Naive thymus-derived CD4-positive, alpha-beta T cell (primary cell): Measurements from ENCODE around the gene STRBP. TPM values are rescaled to one million over a fixed set of nuclear protein-coding genes. Genes with fewer than 3 reads are reported as not detected.

ENCODE experiments used
- ATAC-seq: fragments of 150-1000 bp; cut with Tn5 transposase; 2 replicates; pipeline ENCODE4 v1.10.0; 2021; ENCODE audit warnings: mild to moderate bottlenecking, moderate library complexity
- CTCF ChIA-PET: fragments of 350-600 bp; sonication (Branson Sonifier 250); formaldehyde crosslinking; loops from one replicate; lab custom pipeline; 2021; ENCODE audit warnings: antibody characterized with exemption; lab: Charles Lee
- POLR2A ChIA-PET: fragments of 350-600 bp; sonication (Branson Sonifier 250); formaldehyde crosslinking; loops from one replicate; lab custom pipeline; 2021; ENCODE audit warnings: antibody characterized with exemption, inconsistent platforms; lab: Charles Lee
- DNase-seq, 9 donors: peaks; one replicate each; pipeline versions ENCODE4 v3.0.0 to v3.0.0-alpha.2; 2020 to 2022; ENCODE audit warnings: mixed read lengths in 1 of 9
- H3K27ac ChIP-seq: one replicate; pipeline ENCODE4 v1.7.0; 2013; ENCODE audit warnings: mild to moderate bottlenecking, low read depth, low read length, moderate library complexity
- H3K27me3 ChIP-seq, 2 donors: one replicate each; pipeline ENCODE4 v1.7.0; 2013; ENCODE audit warnings: low read length in 2 of 2, mild to moderate bottlenecking in 2 of 2, moderate library complexity in 2 of 2; ENCODE audit not compliant: control insufficient read depth in 2 of 2, insufficient read depth in 2 of 2
- H3K36me3 ChIP-seq, 3 experiments: 1 replicate in 2 of 3; 2 replicates in 1 of 3; pipeline ENCODE4 v1.7.0; 2013; ENCODE audit warnings: low read length in 3 of 3, mild to moderate bottlenecking in 3 of 3, moderate library complexity in 1 of 3; ENCODE audit not compliant: insufficient read depth in 3 of 3, control insufficient read depth in 2 of 3
- H3K4me1 ChIP-seq, 2 donors: one replicate each; pipeline ENCODE4 v1.7.0; 2013; ENCODE audit warnings: low read length in 2 of 2, mild to moderate bottlenecking in 2 of 2, moderate library complexity in 1 of 2; ENCODE audit not compliant: control insufficient read depth in 2 of 2, insufficient read depth in 2 of 2
- H3K4me3 ChIP-seq: 2 replicates; pipeline ENCODE4 v1.7.0; 2013; ENCODE audit warnings: mild to moderate bottlenecking, low read length
- H3K9me3 ChIP-seq, 3 experiments: 1 replicate in 2 of 3; 2 replicates in 1 of 3; pipeline ENCODE4 v1.7.0; 2013; ENCODE audit warnings: low read length in 3 of 3; ENCODE audit not compliant: control insufficient read depth in 2 of 3
- H3K27ac Mint-ChIP-seq, 9 donors: one replicate each; pipeline ENCODE4 v1.8.0; 2020 to 2022; ENCODE audit warnings: mixed read lengths in 9 of 9, mild to moderate bottlenecking in 8 of 9, moderate library complexity in 5 of 9, inconsistent platforms in 2 of 9
- H3K27me3 Mint-ChIP-seq, 5 donors: one replicate each; pipeline ENCODE4 v1.8.0; 2021 to 2022; ENCODE audit warnings: mixed read lengths in 5 of 5, mild to moderate bottlenecking in 1 of 5
- H3K36me3 Mint-ChIP-seq, 5 donors: one replicate each; pipeline ENCODE4 v1.8.0; 2020 to 2022; ENCODE audit warnings: mixed read lengths in 5 of 5, mild to moderate bottlenecking in 3 of 5, inconsistent platforms in 1 of 5
- H3K4me1 Mint-ChIP-seq, 7 donors: one replicate each; pipeline ENCODE4 v1.8.0; 2020 to 2022; ENCODE audit warnings: mixed read lengths in 7 of 7, mild to moderate bottlenecking in 3 of 7, inconsistent platforms in 1 of 7
- H3K4me3 Mint-ChIP-seq, 10 donors: one replicate each; pipeline ENCODE4 v1.8.0; 2020 to 2022; ENCODE audit warnings: mild to moderate bottlenecking in 10 of 10, mixed read lengths in 10 of 10, moderate library complexity in 6 of 10, inconsistent platforms in 2 of 10
- H3K9me3 Mint-ChIP-seq, 11 donors: one replicate each; pipeline ENCODE4 v1.8.0; 2020 to 2022; ENCODE audit warnings: mixed read lengths in 11 of 11, mild to moderate bottlenecking in 4 of 11, inconsistent platforms in 1 of 11, moderate library complexity in 1 of 11
- intact Hi-C, 2 donors: fragments of 100-400 bp; cut with micrococcal nuclease; formaldehyde crosslinking; loops; one replicate each; pipeline ENCODE4 v1.15.1; 2023
- polyA plus RNA-seq, 2 donors: library from polyadenylated mRNA; unstranded; fragments of 300-500 nt; fragmentation: Illumina TruSeq; gene quantifications; one replicate each; pipeline ENCODE4 v1.2.3, GENCODE V29; 2021
- total RNA-seq, 6 experiments: library from RNA in 5 of 6; stranded (reverse) in 5 of 6; gene quantifications; 1 replicate in 5 of 6; 2 replicates in 1 of 6; pipeline ENCODE4 v1.2.3 and lab custom pipeline; 2021 to 2026

STRBP gene
- total and polyA plus RNA-seq, 7 experiments from 2014 or later: 14.5 to 28.8 (median 20.6) TPM

DNA sequence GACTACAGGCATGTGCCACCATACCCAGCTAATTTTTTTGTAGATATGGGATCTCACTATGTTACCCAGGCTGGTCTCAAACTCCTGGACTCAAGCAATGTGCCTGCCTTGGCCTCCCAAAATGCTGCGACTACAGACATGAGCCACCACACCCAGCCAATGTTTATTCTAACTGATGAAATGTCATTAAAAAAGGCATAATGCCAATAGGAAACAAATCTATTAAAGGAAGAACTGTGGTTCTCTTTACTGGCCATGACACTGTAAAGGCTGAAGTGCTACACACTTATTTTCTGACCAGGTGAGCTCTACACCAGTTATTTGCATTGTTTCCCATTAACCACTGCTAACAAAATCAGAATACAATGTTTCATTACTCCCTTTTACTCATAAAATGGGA, 106.0 kb downstream of the STRBP start:
- CTCF ChIA-PET: interaction anchor here (0.8 kb wide), 1 partner anchor 11 kb away, joined by 3 read pairs; no protein-coding TSS in a partner anchor

DNA sequence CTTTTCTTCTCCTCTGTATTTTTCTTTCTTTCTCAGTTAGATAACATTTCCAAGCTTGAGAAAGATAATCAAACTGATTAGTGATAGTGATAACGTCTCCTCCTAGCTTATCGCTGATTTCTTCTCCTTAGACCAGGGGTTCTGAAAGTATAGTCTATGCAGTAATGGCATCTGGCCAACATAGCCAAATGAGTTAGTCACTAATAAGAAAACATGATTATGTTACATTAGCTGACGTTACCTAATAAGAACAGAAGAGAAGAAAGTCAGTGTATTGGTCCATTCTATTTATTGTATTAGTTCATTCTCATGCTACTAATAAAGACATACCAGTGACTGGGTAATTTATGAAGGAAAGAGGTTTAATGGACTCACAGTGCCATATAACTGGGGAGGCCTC, 111.2 kb downstream of the STRBP start:
- CTCF ChIA-PET: no interaction called here
- Histone ChIP-seq H3K36me3 (peaks cover 0 to 29% (median 0%) of the 10 kb centered on the region in 3 experiments), H3K27ac (no peak overlapping the region), H3K4me1 (no peaks in the 10 kb centered on the region), H3K9me3 (no peaks in the 10 kb centered on the region), H3K4me3 (no peak overlapping the region), H3K27me3 (no peaks in the 10 kb centered on the region)
- intact Hi-C loops: no loop called here
- no peak for DNase-seq
- no peak for ATAC-seq
- POLR2A ChIA-PET: no interaction called here
- no peaks in the 10 kb centered on the region for H3K27me3 Mint-ChIP-seq
- no peak overlapping the region for H3K27ac Mint-ChIP-seq
- H3K4me3 Mint-ChIP-seq: no peak overlapping the region
- H3K36me3 Mint-ChIP-seq: peaks cover 0 to 29% (median 10%) of the 10 kb centered on the region in 5 donors
- no peaks in the 10 kb centered on the region for H3K4me1 Mint-ChIP-seq
- no peaks in the 10 kb centered on the region for H3K9me3 Mint-ChIP-seq

More for the DNA sequence above, 106.0 kb downstream of the STRBP start:
- no peaks in the 10 kb centered on the region for H3K9me3 Mint-ChIP-seq
- DNase-seq: no peak
- Histone ChIP-seq H3K9me3 (no peaks in the 10 kb centered on the region), H3K4me1 (no peaks in the 10 kb centered on the region), H3K27me3 (no peaks in the 10 kb centered on the region), H3K27ac (no peak overlapping the region), H3K4me3 (no peak overlapping the region), H3K36me3 (peaks cover 0 to 8% (median 0%) of the 10 kb centered on the region in 3 experiments)
- no peak for ATAC-seq
- no peaks in the 10 kb centered on the region for H3K27me3 Mint-ChIP-seq
- peaks cover 0 to 2% (median 0%) of the 10 kb centered on the region in 7 donors for H3K4me1 Mint-ChIP-seq
- intact Hi-C loops: no loop called here
- no peak overlapping the region for H3K4me3 Mint-ChIP-seq
- POLR2A ChIA-PET: no interaction called here
- H3K36me3 Mint-ChIP-seq: peaks cover 0 to 28% (median 8%) of the 10 kb centered on the region in 5 donors
- H3K27ac Mint-ChIP-seq: no peak overlapping the region

DNA sequence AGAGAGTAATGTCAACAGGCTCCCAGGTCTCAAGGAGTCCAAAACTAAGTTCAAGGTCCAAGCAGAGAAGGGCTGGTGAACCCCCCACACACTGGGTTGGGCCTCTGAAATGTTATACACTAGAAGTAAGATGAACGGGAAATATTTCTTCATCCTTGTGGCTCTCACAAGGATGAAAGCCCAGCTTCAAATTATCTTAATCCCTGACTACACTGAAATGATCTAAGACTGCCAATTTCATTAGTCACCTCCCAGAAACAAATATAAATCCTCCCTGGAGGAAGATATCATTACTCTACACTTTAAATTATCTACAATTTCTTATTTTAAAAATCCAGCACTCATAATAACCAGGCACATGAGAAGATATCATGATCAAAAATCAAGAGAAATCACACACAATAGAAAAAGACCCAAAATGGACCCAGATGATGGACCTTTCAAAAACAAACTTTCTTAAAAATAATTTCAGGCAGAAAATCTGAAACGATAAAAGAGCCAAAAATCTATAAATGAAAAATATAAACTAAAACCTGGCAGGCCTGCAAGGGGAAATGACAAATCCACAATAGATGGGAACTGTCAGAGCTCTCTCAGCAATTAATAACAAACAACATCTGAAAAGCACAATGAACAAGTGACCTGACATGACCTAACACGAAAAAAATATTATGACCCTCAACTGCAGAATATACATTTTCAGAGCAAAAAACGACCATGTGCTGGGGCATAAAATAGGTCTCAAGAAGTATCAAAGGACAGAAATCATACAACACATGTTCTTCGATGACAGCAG, 117.5 kb downstream of the STRBP start:
- Mint-ChIP-seq H3K4me3 (no peak overlapping the region), H3K4me1 (no peaks in the 10 kb centered on the region), H3K27me3 (no peaks in the 10 kb centered on the region), H3K9me3 (peaks cover 0 to 1% (median 0%) of the 10 kb centered on the region in 11 donors), H3K27ac (no peak overlapping the region), H3K36me3 (peaks cover 0 to 34% (median 17%) of the 10 kb centered on the region in 5 donors)
- ChIA-PET CTCF (interaction anchor here (0.7 kb wide), 1 partner anchor 1635 kb away, joined by 3 read pairs; no protein-coding TSS in a partner anchor), POLR2A (no interaction called here)
- ATAC-seq (no peak), DNase-seq (no peak)
- H3K27ac ChIP-seq: no peak overlapping the region
- no peaks in the 10 kb centered on the region for H3K4me1 ChIP-seq
- no peak overlapping the region for H3K4me3 ChIP-seq
- H3K27me3 ChIP-seq: no peaks in the 10 kb centered on the region
- peaks cover 0 to 22% (median 0%) of the 10 kb centered on the region in 3 experiments for H3K36me3 ChIP-seq
- intact Hi-C loops: no loop called here
- H3K9me3 ChIP-seq: no peaks in the 10 kb centered on the region

DNA sequence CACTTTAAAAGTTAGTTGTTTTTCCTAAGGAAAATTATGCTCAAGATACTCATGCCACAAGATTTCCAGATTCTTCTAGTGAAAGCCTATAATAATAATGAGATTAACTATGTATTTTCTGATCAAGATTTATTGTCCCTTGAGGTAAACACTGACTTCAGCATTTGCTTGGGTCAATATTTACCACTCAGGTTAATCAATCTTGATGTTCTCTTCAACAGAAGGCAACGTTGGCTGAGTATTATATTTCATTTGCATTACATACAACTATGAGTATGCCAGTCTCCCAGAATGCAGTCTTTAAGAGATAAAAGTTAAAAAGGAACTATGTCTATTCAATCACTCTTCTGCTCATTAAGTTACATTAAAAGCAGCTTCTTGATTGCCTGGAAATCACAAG, 119.3 kb downstream of the STRBP start:
- no peak overlapping the region for H3K4me3 ChIP-seq

DNA sequence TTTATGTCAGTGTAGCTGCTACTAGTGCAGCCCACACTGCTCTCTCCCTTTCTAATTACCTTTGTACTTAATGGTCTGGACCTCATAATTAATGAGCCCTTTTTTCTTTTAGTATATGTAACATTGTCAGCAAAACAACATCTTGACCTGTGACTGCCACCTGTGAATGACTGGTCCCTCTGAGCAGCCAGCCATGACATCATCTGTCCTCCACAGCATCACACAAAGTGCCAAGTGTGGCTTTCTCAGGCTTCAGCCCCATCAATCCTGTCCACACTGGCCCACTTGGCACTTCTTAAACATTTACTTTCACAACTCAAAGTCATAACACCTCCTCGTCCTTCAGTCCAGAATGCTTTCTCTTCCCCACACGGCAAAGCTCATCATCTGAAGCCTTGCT, 130.2 kb downstream of the STRBP start:
- DNase-seq (no peak), ATAC-seq (no peak)
- ChIA-PET CTCF (no interaction called here), POLR2A (no interaction called here)
- Histone ChIP-seq H3K36me3 (peaks cover 0 to 10% (median 0%) of the 10 kb centered on the region in 3 experiments), H3K9me3 (no peaks in the 10 kb centered on the region), H3K4me3 (no peak overlapping the region), H3K27me3 (no peaks in the 10 kb centered on the region), H3K27ac (no peak overlapping the region), H3K4me1 (no peaks in the 10 kb centered on the region)
- H3K9me3 Mint-ChIP-seq: no peaks in the 10 kb centered on the region
- H3K4me3 Mint-ChIP-seq: no peak overlapping the region
- intact Hi-C loops: no loop called here
- H3K27me3 Mint-ChIP-seq: no peaks in the 10 kb centered on the region
- H3K36me3 Mint-ChIP-seq: peaks cover 2 to 36% (median 15%) of the 10 kb centered on the region in 5 donors
- peak overlapping the region in 1 of 9 donors; percentile 11 for H3K27ac Mint-ChIP-seq
- peaks cover 0 to 6% (median 0%) of the 10 kb centered on the region in 7 donors for H3K4me1 Mint-ChIP-seq

More for the DNA sequence above, 119.3 kb downstream of the STRBP start:
- Histone ChIP-seq H3K27me3 (no peaks in the 10 kb centered on the region), H3K36me3 (peaks cover 0 to 10% (median 0%) of the 10 kb centered on the region in 3 experiments), H3K9me3 (no peaks in the 10 kb centered on the region), H3K27ac (no peak overlapping the region), H3K4me1 (no peaks in the 10 kb centered on the region)
- Mint-ChIP-seq H3K36me3 (peaks cover 0 to 40% (median 22%) of the 10 kb centered on the region in 5 donors), H3K9me3 (peaks cover 0 to 1% (median 0%) of the 10 kb centered on the region in 11 donors), H3K27ac (no peak overlapping the region), H3K4me1 (no peaks in the 10 kb centered on the region), H3K4me3 (no peak overlapping the region), H3K27me3 (no peaks in the 10 kb centered on the region)
- ChIA-PET CTCF (no interaction called here), POLR2A (no interaction called here)
- ATAC-seq (no peak), DNase-seq (no peak)
- intact Hi-C loops: no loop called here

DNA sequence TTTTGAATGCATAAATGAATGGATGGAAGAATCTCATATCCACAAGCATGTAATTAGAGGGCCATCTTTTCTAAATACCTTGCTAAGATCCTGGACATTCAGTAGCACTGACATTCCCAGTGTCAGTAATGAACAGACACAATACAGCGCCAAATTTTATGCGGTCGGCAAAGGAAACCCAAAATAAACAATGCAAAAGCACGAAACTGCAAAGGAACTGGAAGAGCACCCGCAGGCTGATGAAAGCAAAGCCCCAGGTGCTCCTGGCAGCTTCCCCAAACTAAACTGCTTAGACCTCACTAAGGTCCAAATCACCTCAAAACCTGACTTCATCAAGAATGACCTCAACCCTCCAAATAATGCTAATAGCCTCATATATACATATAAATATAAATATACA, 133.0 kb downstream of the STRBP start:
- intact Hi-C loops: no loop called here
- no peak overlapping the region for H3K27ac Mint-ChIP-seq
- POLR2A ChIA-PET: interaction anchor here (0.8 kb wide), 1 partner anchor 99 kb away, joined by 3 read pairs; no protein-coding TSS in a partner anchor
- Histone ChIP-seq H3K27me3 (no peaks in the 10 kb centered on the region), H3K36me3 (peaks cover 0 to 31% (median 0%) of the 10 kb centered on the region in 3 experiments), H3K9me3 (no peaks in the 10 kb centered on the region), H3K4me1 (no peaks in the 10 kb centered on the region), H3K4me3 (no peak overlapping the region), H3K27ac (no peak overlapping the region)
- H3K27me3 Mint-ChIP-seq: no peaks in the 10 kb centered on the region
- H3K4me1 Mint-ChIP-seq: peaks cover 0 to 6% (median 0%) of the 10 kb centered on the region in 7 donors
- no peak for DNase-seq
- no peak overlapping the region for H3K4me3 Mint-ChIP-seq
- CTCF ChIA-PET: interaction anchor here (1.4 kb wide), 1 partner anchor 214 kb away, joined by 5 read pairs; no protein-coding TSS in a partner anchor
- H3K9me3 Mint-ChIP-seq: no peaks in the 10 kb centered on the region
- peaks cover 0 to 24% (median 15%) of the 10 kb centered on the region in 5 donors for H3K36me3 Mint-ChIP-seq
- no peak for ATAC-seq
